Neural progenitor cell (in vitro differentiated cells): Measurements from ENCODE around the gene PAPPA2. TPM values are rescaled to one million over a fixed set of nuclear protein-coding genes. Genes with fewer than 3 reads are reported as not detected.

Experiments used
- DNase-seq: peaks from one replicate; pipeline ENCODE4 v3.0.0-alpha.2; 2016; ENCODE audit warnings: low spot score
- H2AFZ ChIP-seq: fragments of 200-600 bp; sonication (generic); replicated peaks from 2 replicates; pipeline ENCODE4 v1.6.1; 2016; ENCODE audit warnings: antibody characterized with exemption
- H3F3A ChIP-seq: fragments of 200-600 bp; sonication (generic); 2 replicates; pipeline ENCODE4 v1.6.1; 2016; ENCODE audit warnings: antibody characterized with exemption, low read depth
- H3K27ac ChIP-seq: fragments of 200-600 bp; sonication (generic); 2 replicates; pipeline ENCODE4 v1.5.1; 2016; ENCODE audit warnings: mild to moderate bottlenecking
- H3K27me3 ChIP-seq: fragments of 200-600 bp; sonication (generic); 2 replicates; pipeline ENCODE4 v1.6.1; 2016; ENCODE audit warnings: mild to moderate bottlenecking, moderate library complexity
- H3K36me3 ChIP-seq: fragments of 200-600 bp; sonication (generic); 2 replicates; pipeline ENCODE4 v1.5.1; 2016
- H3K4me1 ChIP-seq: fragments of 200-600 bp; sonication (generic); 2 replicates; pipeline ENCODE4 v1.6.1; 2016; ENCODE audit warnings: mixed run types
- H3K4me2 ChIP-seq: fragments of 200-600 bp; sonication (generic); 2 replicates; pipeline ENCODE4 v1.6.1; 2016
- H3K4me3 ChIP-seq: fragments of 200-600 bp; sonication (generic); 2 replicates; pipeline ENCODE4 v1.5.1; 2016
- H3K79me2 ChIP-seq: fragments of 200-600 bp; sonication (generic); 2 replicates; pipeline ENCODE4 v1.6.1; 2016; ENCODE audit warnings: low read depth
- H3K9ac ChIP-seq: fragments of 200-600 bp; sonication (generic); 2 replicates; pipeline ENCODE4 v1.6.1; 2016
- H3K9me3 ChIP-seq: fragments of 200-600 bp; sonication (generic); 2 replicates; pipeline ENCODE4 v1.5.1; 2016; ENCODE audit warnings: low read depth
- H4K20me1 ChIP-seq: fragments of 200-600 bp; sonication (generic); 2 replicates; pipeline ENCODE4 v1.6.1; 2016; ENCODE audit warnings: low read depth
- H3K27ac Mint-ChIP-seq: 3 replicates; pipeline ENCODE4 v1.8.0; 2021; ENCODE audit warnings: mixed read lengths
- H3K27me3 Mint-ChIP-seq: 2 replicates; pipeline ENCODE4 v1.8.0; 2022; ENCODE audit warnings: low read depth, mild to moderate bottlenecking, inconsistent platforms, moderate library complexity, mixed read lengths; ENCODE audit not compliant: insufficient read depth
- H3K36me3 Mint-ChIP-seq: 3 replicates; pipeline ENCODE4 v1.8.0; 2021; ENCODE audit warnings: mixed read lengths
- H3K4me1 Mint-ChIP-seq: 3 replicates; pipeline ENCODE4 v1.8.0; 2021; ENCODE audit warnings: mixed read lengths
- H3K4me3 Mint-ChIP-seq: 3 replicates; pipeline ENCODE4 v1.8.0; 2021; ENCODE audit warnings: mild to moderate bottlenecking, moderate library complexity, mixed read lengths
- H3K9me3 Mint-ChIP-seq: 3 replicates; pipeline ENCODE4 v1.8.0; 2020; ENCODE audit warnings: mixed read lengths
- CTCF ChIP-seq: fragments of 200-600 bp; sonication (generic); IDR thresholded peaks from 2 replicates; pipeline ENCODE4 v1.5.1; 2017; ENCODE audit warnings: antibody characterized with exemption, mild to moderate bottlenecking
- EZH2 ChIP-seq: fragments of 200-600 bp; sonication (generic); IDR thresholded peaks from 2 replicates; pipeline ENCODE4 v1.6.1; 2017; ENCODE audit warnings: antibody characterized with exemption, mild to moderate bottlenecking, moderate library complexity
- EZH2phosphoT487 ChIP-seq: fragments of 200-600 bp; sonication (generic); IDR thresholded peaks from 2 replicates; pipeline ENCODE4 v1.6.1; 2017; ENCODE audit warnings: antibody characterized with exemption
- total RNA-seq: library from RNA; depleted of rRNA; stranded (reverse); fragments of >200 nt; gene quantifications from 2 replicates; pipeline ENCODE4 v1.2.3, GENCODE V29; 2015; ENCODE audit warnings: low replicate concordance

The PAPPA2 gene
- total RNA-seq, 1 donor from 2014 or later: 0.17 TPM

GRCh38 chr1:176533020-176533419 is 70.0 kb downstream of the PAPPA2 start:
- H3K27ac ChIP-seq: no peak overlapping the region
- no peaks in the 10 kb centered on the region for H3K36me3 Mint-ChIP-seq
- no peaks in the 10 kb centered on the region for H3K36me3 ChIP-seq
- no peaks in the 10 kb centered on the region for H3K4me1 ChIP-seq
- no peaks in the 10 kb centered on the region for H3F3A ChIP-seq
- H3K79me2 ChIP-seq: no peaks in the 10 kb centered on the region
- TF ChIP-seq EZH2phosphoT487 (no peak), EZH2 (no peak), CTCF (no peak)
- H3K27me3 Mint-ChIP-seq: peaks cover 2% of the 10 kb centered on the region
- peaks cover 4% of the 10 kb centered on the region for H3K4me1 Mint-ChIP-seq
- no peak overlapping the region for H3K9ac ChIP-seq
- H3K4me3 Mint-ChIP-seq: no peak overlapping the region
- H3K9me3 Mint-ChIP-seq: no peaks in the 10 kb centered on the region
- no peak overlapping the region for H2AFZ ChIP-seq
- no peak overlapping the region for H3K27ac Mint-ChIP-seq
- no peak overlapping the region for H3K4me3 ChIP-seq
- no peaks in the 10 kb centered on the region for H4K20me1 ChIP-seq
- H3K9me3 ChIP-seq: no peaks in the 10 kb centered on the region
- H3K4me2 ChIP-seq: no peak overlapping the region
- H3K27me3 ChIP-seq: no peaks in the 10 kb centered on the region
- no peak for DNase-seq

- no peak overlapping the region for H3K27ac ChIP-seq
- no peaks in the 10 kb centered on the region for H3K4me1 ChIP-seq
- H3K79me2 ChIP-seq: no peaks in the 10 kb centered on the region
- H3K9ac ChIP-seq: no peak overlapping the region
- H3F3A ChIP-seq: no peaks in the 10 kb centered on the region
- Mint-ChIP-seq H3K36me3 (no peaks in the 10 kb centered on the region), H3K27ac (no peak overlapping the region), H3K4me3 (no peak overlapping the region), H3K4me1 (peaks cover 5% of the 10 kb centered on the region), H3K27me3 (peaks cover 2% of the 10 kb centered on the region), H3K9me3 (no peaks in the 10 kb centered on the region)
- TF ChIP-seq EZH2 (no peak), EZH2phosphoT487 (no peak), CTCF (no peak)
- no peak overlapping the region for H2AFZ ChIP-seq
- H3K36me3 ChIP-seq: no peaks in the 10 kb centered on the region
- no peaks in the 10 kb centered on the region for H4K20me1 ChIP-seq
- H3K27me3 ChIP-seq: no peaks in the 10 kb centered on the region
- H3K4me3 ChIP-seq: no peak overlapping the region
- no peak for DNase-seq
- H3K4me2 ChIP-seq: no peak overlapping the region
- H3K9me3 ChIP-seq: no peaks in the 10 kb centered on the region
Measured at GRCh38 chr1:176536588-176536987, 73.6 kb downstream of the PAPPA2 start.

- Histone ChIP-seq H2AFZ (no peak overlapping the region), H4K20me1 (no peaks in the 10 kb centered on the region), H3K27me3 (no peaks in the 10 kb centered on the region), H3K79me2 (no peaks in the 10 kb centered on the region), H3K4me1 (no peaks in the 10 kb centered on the region), H3K9me3 (no peaks in the 10 kb centered on the region), H3K27ac (no peak overlapping the region), H3K36me3 (no peaks in the 10 kb centered on the region), H3K4me3 (no peak overlapping the region), H3F3A (no peaks in the 10 kb centered on the region), H3K9ac (no peak overlapping the region), H3K4me2 (no peak overlapping the region)
- peak; percentile 12 for DNase-seq
- no peak overlapping the region for H3K4me3 Mint-ChIP-seq
- no peak for TF ChIP-seq CTCF
- no peak for TF ChIP-seq EZH2
- no peak for TF ChIP-seq EZH2phosphoT487
- H3K27ac Mint-ChIP-seq: no peak overlapping the region
- peaks cover 3% of the 10 kb centered on the region for H3K27me3 Mint-ChIP-seq
- H3K36me3 Mint-ChIP-seq: no peaks in the 10 kb centered on the region
- peaks cover 5% of the 10 kb centered on the region for H3K4me1 Mint-ChIP-seq
- no peaks in the 10 kb centered on the region for H3K9me3 Mint-ChIP-seq
Measured at GRCh38 chr1:176539018-176539417, 76.0 kb downstream of the PAPPA2 start.
